T-helper 1 cell treated with Interleukin-12 subunit alpha and Interleukin-12 subunit beta and Interleukin-4 antibody, amounts not matched to agents 30 μg/mL and 1 μg/mL, for 36 hours (primary cell): ENCODE results near the gene SEZ6.

Experiments
- H3K27ac Mint-ChIP-seq: one replicate; pipeline ENCODE4 v1.8.0; 2021; ENCODE audit warnings: mild to moderate bottlenecking, mixed read lengths
- H3K27me3 Mint-ChIP-seq: one replicate; pipeline ENCODE4 v1.8.0; 2021; ENCODE audit warnings: low read depth, mixed read lengths
- H3K36me3 Mint-ChIP-seq: one replicate; pipeline ENCODE4 v1.8.0; 2021; ENCODE audit warnings: low read depth, mixed read lengths
- H3K4me1 Mint-ChIP-seq: one replicate; pipeline ENCODE4 v1.8.0; 2021; ENCODE audit warnings: low read depth, mixed read lengths
- H3K4me3 Mint-ChIP-seq: one replicate; pipeline ENCODE4 v1.8.0; 2021; ENCODE audit warnings: mild to moderate bottlenecking, moderate library complexity, mixed read lengths
- H3K9me3 Mint-ChIP-seq: one replicate; pipeline ENCODE4 v1.8.0; 2021; ENCODE audit warnings: mixed read lengths

Gene SEZ6

GRCh38 chr17:28963841-28964240 lies 42.0 kb downstream of the SEZ6 start:
- Mint-ChIP-seq H3K9me3 (no peaks in the 10 kb centered on the region), H3K36me3 (no peaks in the 10 kb centered on the region), H3K4me3 (no peak overlapping the region), H3K27me3 (peaks cover 14% of the 10 kb centered on the region), H3K4me1 (peaks cover 3% of the 10 kb centered on the region), H3K27ac (no peak overlapping the region)

- peaks cover 14% of the 10 kb centered on the region for H3K27me3 Mint-ChIP-seq
- H3K9me3 Mint-ChIP-seq, result no peaks in the 10 kb centered on the region
- peaks cover 3% of the 10 kb centered on the region for H3K4me1 Mint-ChIP-seq
- no peak overlapping the region for H3K4me3 Mint-ChIP-seq
- H3K36me3 Mint-ChIP-seq, result no peaks in the 10 kb centered on the region
- no peak overlapping the region for H3K27ac Mint-ChIP-seq
These were observed 42.7 kb downstream of the SEZ6 start for GRCh38 chr17:28963055-28963611.

GRCh38 chr17:28961391-28961790 lies 44.4 kb downstream of the SEZ6 start:
- Mint-ChIP-seq H3K27me3 (peaks cover 14% of the 10 kb centered on the region), H3K4me1 (no peaks in the 10 kb centered on the region), H3K9me3 (no peaks in the 10 kb centered on the region), H3K27ac (no peak overlapping the region), H3K36me3 (no peaks in the 10 kb centered on the region), H3K4me3 (no peak overlapping the region)

- H3K9me3 Mint-ChIP-seq, result no peaks in the 10 kb centered on the region
These were observed 45.4 kb downstream of the SEZ6 start for GRCh38 chr17:28960256-28961061.

GRCh38 chr17:28959471-28959871 lies 46.4 kb downstream of the SEZ6 start:
- Mint-ChIP-seq H3K27ac (no peak overlapping the region), H3K4me3 (no peak overlapping the region), H3K27me3 (peaks cover 14% of the 10 kb centered on the region), H3K9me3 (no peaks in the 10 kb centered on the region), H3K4me1 (no peaks in the 10 kb centered on the region), H3K36me3 (no peaks in the 10 kb centered on the region)

More at GRCh38 chr17:28960256-28961061, 45.4 kb downstream of the SEZ6 start:
- H3K36me3 Mint-ChIP-seq, result no peaks in the 10 kb centered on the region
- no peak overlapping the region for H3K4me3 Mint-ChIP-seq
- H3K4me1 Mint-ChIP-seq, result no peaks in the 10 kb centered on the region
- peaks cover 14% of the 10 kb centered on the region for H3K27me3 Mint-ChIP-seq
- H3K27ac Mint-ChIP-seq, result no peak overlapping the region

GRCh38 chr17:28958820-28959455 lies 46.9 kb downstream of the SEZ6 start:
- Mint-ChIP-seq H3K4me3 (no peak overlapping the region), H3K27ac (no peak overlapping the region), H3K27me3 (peaks cover 14% of the 10 kb centered on the region), H3K4me1 (no peaks in the 10 kb centered on the region), H3K9me3 (no peaks in the 10 kb centered on the region), H3K36me3 (no peaks in the 10 kb centered on the region)

GRCh38 chr17:28957992-28958355 lies 47.9 kb downstream of the SEZ6 start:
- Mint-ChIP-seq H3K4me1 (no peaks in the 10 kb centered on the region), H3K36me3 (no peaks in the 10 kb centered on the region), H3K9me3 (no peaks in the 10 kb centered on the region), H3K27me3 (peaks cover 6% of the 10 kb centered on the region), H3K27ac (no peak overlapping the region), H3K4me3 (no peak overlapping the region)

GRCh38 chr17:28957277-28957991 lies 48.4 kb downstream of the SEZ6 start:
- Mint-ChIP-seq H3K4me3 (no peak overlapping the region), H3K27ac (no peak overlapping the region), H3K27me3 (peaks cover 5% of the 10 kb centered on the region), H3K4me1 (no peaks in the 10 kb centered on the region), H3K36me3 (no peaks in the 10 kb centered on the region), H3K9me3 (no peaks in the 10 kb centered on the region)

GRCh38 chr17:28956861-28957260 lies 49.0 kb downstream of the SEZ6 start:
- no peak overlapping the region for H3K27ac Mint-ChIP-seq
- H3K4me3 Mint-ChIP-seq, result no peak overlapping the region
- peaks cover under 1% of the 10 kb centered on the region for H3K27me3 Mint-ChIP-seq
- no peaks in the 10 kb centered on the region for H3K9me3 Mint-ChIP-seq
- H3K4me1 Mint-ChIP-seq, result no peaks in the 10 kb centered on the region
- H3K36me3 Mint-ChIP-seq, result no peaks in the 10 kb centered on the region

- Mint-ChIP-seq H3K9me3 (no peaks in the 10 kb centered on the region), H3K4me3 (no peak overlapping the region)
These were observed 49.7 kb downstream of the SEZ6 start for GRCh38 chr17:28956112-28956511.

GRCh38 chr17:28955408-28955807 lies 50.4 kb downstream of the SEZ6 start:
- Mint-ChIP-seq H3K36me3 (peaks cover 2% of the 10 kb centered on the region), H3K4me1 (no peaks in the 10 kb centered on the region), H3K27ac (no peak overlapping the region), H3K9me3 (no peaks in the 10 kb centered on the region), H3K27me3 (no peaks in the 10 kb centered on the region), H3K4me3 (no peak overlapping the region)

More at GRCh38 chr17:28956112-28956511, 49.7 kb downstream of the SEZ6 start:
- Mint-ChIP-seq H3K4me1 (no peaks in the 10 kb centered on the region), H3K36me3 (no peaks in the 10 kb centered on the region), H3K27ac (no peak overlapping the region), H3K27me3 (no peaks in the 10 kb centered on the region)

GRCh38 chr17:28954886-28955285 lies 50.9 kb downstream of the SEZ6 start:
- Mint-ChIP-seq H3K27me3 (no peaks in the 10 kb centered on the region), H3K4me3 (no peak overlapping the region), H3K9me3 (no peaks in the 10 kb centered on the region), H3K4me1 (no peaks in the 10 kb centered on the region), H3K36me3 (peaks cover 2% of the 10 kb centered on the region), H3K27ac (no peak overlapping the region)

- peaks cover 8% of the 10 kb centered on the region for H3K36me3 Mint-ChIP-seq
- H3K27me3 Mint-ChIP-seq, result no peaks in the 10 kb centered on the region
- H3K4me1 Mint-ChIP-seq, result peaks cover 2% of the 10 kb centered on the region
- no peaks in the 10 kb centered on the region for H3K9me3 Mint-ChIP-seq
- no peak overlapping the region for H3K4me3 Mint-ChIP-seq
- H3K27ac Mint-ChIP-seq, result no peak overlapping the region
These were observed 52.3 kb downstream of the SEZ6 start for GRCh38 chr17:28953444-28954118.
